ENCODE results near the gene RIT2.

- TF ChIP-seq CTCF (IDR thresholded peaks at IDR 0.05) (no peak), POLR2A (IDR thresholded peaks at IDR 0.05; ENCODE audit: low read depth) (no peak), POLR2AphosphoS5 (IDR thresholded peaks at IDR 0.05) (no peak)
These were observed 200.2 kb downstream of the RIT2 start for GRCh38 chr18:42915299-42915698.

Data from esophagus muscularis mucosa (tissue), 3 donors.